ENCODE results near the gene STRA8. TPM values are rescaled to one million over a fixed set of nuclear protein-coding genes. Genes with fewer than 3 reads are reported as not detected.

The STRA8 gene
- total and polyA plus RNA-seq, 2 of the 13 experiments (the other 11 are each of a cell fraction or from before 2014, with no cell fraction given), result not detected

DNA sequence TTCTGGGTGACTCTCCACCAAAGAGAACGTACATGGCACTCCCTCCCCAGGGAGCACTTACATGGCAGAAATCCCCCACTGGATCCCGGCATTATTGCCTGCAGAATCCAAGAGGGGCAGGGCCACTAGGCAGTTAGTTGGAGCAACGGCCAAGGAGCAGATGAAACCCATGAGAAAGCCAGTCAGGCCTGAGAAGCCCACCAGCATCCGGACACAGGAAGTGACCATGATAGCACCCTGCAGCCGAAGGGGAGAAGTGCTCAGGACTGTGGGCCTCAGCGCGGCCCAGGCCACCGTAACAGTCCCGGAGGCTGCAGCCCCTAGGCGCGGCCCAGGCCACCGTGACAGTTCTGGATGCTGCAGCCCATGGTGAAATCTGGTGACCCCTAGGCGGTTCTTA is 43.5 kb downstream of the STRA8 start:
- ATAC-seq (no peak), DNase-seq (ENCODE audit: low spot score) (no peak), FAIRE-seq (no peak)
- no peaks in the 10 kb centered on the region for H3K79me2 ChIP-seq (ENCODE audit: insufficient read depth, low read length)
- ChIA-PET CTCF (ENCODE audit: low intra/inter-chr PET ratio, low total read pairs) (no interaction called here), POLR2A (no interaction called here)
- no peak overlapping the region for H3K4me3 ChIP-seq (replicated peaks in 1 of 3; ENCODE audit: insufficient read depth in 1 of 3, low read depth in 2 of 3, low read length in 3 of 3)
- 0 out of 2 replicates have a peak, but pooled peaks cover 6% of the 10 kb centered on the region for H3K4me1 ChIP-seq (ENCODE audit: insufficient read depth, low read length)
- H3K27ac ChIP-seq (ENCODE audit: extremely low read length, insufficient read depth, low read length), result no peak overlapping the region
- no peak overlapping the region for H3K9ac ChIP-seq (ENCODE audit: insufficient read depth, low read depth, low read length)
- in situ Hi-C loops (cut with HindIII; ENCODE audit: extremely low pct_ligation_motif_present, low pct_unique_long_range_greater_than_20kb), result loop anchor here (10.0 to 25.0 kb wide), 2 partner anchors 285 to 368 kb away; partner anchors contain the start of gene NUP205
- H3K36me3 ChIP-seq (replicated peaks in 1 of 2; ENCODE audit: control insufficient read depth in 1 of 2, insufficient read depth in 2 of 2, low read length in 2 of 2), result no peaks in the 10 kb centered on the region
- no TSS peak for BruUV-seq (replicated peaks)
- H3K9me3 ChIP-seq (ENCODE audit: low read length), result no peaks in the 10 kb centered on the region
- no peak overlapping the region for H3K4me2 ChIP-seq (ENCODE audit: low read depth, low read length)
- H2AFZ ChIP-seq (ENCODE audit: low read length), result no peak overlapping the region
- intact Hi-C loops (cut with micrococcal nuclease; ENCODE audit: unreplicated experiment), result no loop called here
- peaks cover 0 to 7% of the 10 kb centered on the region in 2 experiments; a peak in 2 of 5 replicates for H3K27me3 ChIP-seq (ENCODE audit: control insufficient read depth in 1 of 2, insufficient read depth in 2 of 2, low read length in 2 of 2)
- TF ChIP-seq, protein P1, sequence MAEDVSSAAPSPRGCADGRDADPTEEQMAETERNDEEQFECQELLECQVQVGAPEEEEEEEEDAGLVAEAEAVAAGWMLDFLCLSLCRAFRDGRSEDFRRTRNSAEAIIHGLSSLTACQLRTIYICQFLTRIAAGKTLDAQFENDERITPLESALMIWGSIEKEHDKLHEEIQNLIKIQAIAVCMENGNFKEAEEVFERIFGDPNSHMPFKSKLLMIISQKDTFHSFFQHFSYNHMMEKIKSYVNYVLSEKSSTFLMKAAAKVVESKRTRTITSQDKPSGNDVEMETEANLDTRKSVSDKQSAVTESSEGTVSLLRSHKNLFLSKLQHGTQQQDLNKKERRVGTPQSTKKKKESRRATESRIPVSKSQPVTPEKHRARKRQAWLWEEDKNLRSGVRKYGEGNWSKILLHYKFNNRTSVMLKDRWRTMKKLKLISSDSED (CRISPR knock-in tag; IDR thresholded peaks at IDR 0.05), result no peak
- no peak for TF ChIP-seq ZNF605 (CRISPR knock-in tag; IDR thresholded peaks at IDR 0.05)
- TF ChIP-seq ZSCAN21 (CRISPR knock-in tag; IDR thresholded peaks at IDR 0.05; ENCODE audit: borderline replicate concordance), result no peak
- no peak for TF ChIP-seq GFI1 (CRISPR knock-in tag; IDR thresholded peaks at IDR 0.05; ENCODE audit: borderline replicate concordance)
- TF ChIP-seq DR1 (CRISPR knock-in tag; IDR thresholded peaks at IDR 0.05), result no peak
- TF ChIP-seq NKX3-1 (CRISPR knock-in tag; IDR thresholded peaks at IDR 0.05), result no peak
- TF ChIP-seq KDM6A (CRISPR knock-in tag; IDR thresholded peaks at IDR 0.05; ENCODE audit: low read depth), result no peak
- TF ChIP-seq ZNF451 (CRISPR knock-in tag; IDR thresholded peaks at IDR 0.05), result no peak
- TF ChIP-seq, protein P2, sequence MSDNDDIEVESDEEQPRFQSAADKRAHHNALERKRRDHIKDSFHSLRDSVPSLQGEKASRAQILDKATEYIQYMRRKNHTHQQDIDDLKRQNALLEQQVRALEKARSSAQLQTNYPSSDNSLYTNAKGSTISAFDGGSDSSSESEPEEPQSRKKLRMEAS (IDR thresholded peaks at IDR 0.05), result no peak
- TF ChIP-seq ZNF607 (CRISPR knock-in tag; IDR thresholded peaks at IDR 0.05; ENCODE audit: borderline replicate concordance), result no peak
- no peak for TF ChIP-seq ZNF660 (CRISPR knock-in tag; IDR thresholded peaks at IDR 0.05; ENCODE audit: borderline replicate concordance, low read depth)
- TF ChIP-seq, protein P3, sequence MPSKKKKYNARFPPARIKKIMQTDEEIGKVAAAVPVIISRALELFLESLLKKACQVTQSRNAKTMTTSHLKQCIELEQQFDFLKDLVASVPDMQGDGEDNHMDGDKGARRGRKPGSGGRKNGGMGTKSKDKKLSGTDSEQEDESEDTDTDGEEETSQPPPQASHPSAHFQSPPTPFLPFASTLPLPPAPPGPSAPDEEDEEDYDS (CRISPR knock-in tag; IDR thresholded peaks at IDR 0.05), result no peak
- no peak for TF ChIP-seq CHD4 (IDR thresholded peaks at IDR 0.05; ENCODE audit: borderline replicate concordance, low read length)
- TF ChIP-seq XBP1 (CRISPR knock-in tag; IDR thresholded peaks at IDR 0.05), result no peak
- TF ChIP-seq, protein P4, sequence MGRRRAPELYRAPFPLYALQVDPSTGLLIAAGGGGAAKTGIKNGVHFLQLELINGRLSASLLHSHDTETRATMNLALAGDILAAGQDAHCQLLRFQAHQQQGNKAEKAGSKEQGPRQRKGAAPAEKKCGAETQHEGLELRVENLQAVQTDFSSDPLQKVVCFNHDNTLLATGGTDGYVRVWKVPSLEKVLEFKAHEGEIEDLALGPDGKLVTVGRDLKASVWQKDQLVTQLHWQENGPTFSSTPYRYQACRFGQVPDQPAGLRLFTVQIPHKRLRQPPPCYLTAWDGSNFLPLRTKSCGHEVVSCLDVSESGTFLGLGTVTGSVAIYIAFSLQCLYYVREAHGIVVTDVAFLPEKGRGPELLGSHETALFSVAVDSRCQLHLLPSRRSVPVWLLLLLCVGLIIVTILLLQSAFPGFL (CRISPR knock-in tag; IDR thresholded peaks at IDR 0.05), result no peak
- no peak for TF ChIP-seq ZNF678 (CRISPR knock-in tag; IDR thresholded peaks at IDR 0.05)
- TF ChIP-seq, protein P5, sequence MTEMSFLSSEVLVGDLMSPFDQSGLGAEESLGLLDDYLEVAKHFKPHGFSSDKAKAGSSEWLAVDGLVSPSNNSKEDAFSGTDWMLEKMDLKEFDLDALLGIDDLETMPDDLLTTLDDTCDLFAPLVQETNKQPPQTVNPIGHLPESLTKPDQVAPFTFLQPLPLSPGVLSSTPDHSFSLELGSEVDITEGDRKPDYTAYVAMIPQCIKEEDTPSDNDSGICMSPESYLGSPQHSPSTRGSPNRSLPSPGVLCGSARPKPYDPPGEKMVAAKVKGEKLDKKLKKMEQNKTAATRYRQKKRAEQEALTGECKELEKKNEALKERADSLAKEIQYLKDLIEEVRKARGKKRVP (CRISPR knock-in tag; IDR thresholded peaks at IDR 0.05), result no peak
- no peaks in the 10 kb centered on the region for H4K20me1 ChIP-seq (ENCODE audit: insufficient read depth, low read length)
- WGBS (ENCODE audit: low lambda C conversion rate), result 18% methylated on average over 3 of the region's 13 CpGs
